Measurements from ENCODE around the gene HMBS.
A peak's percentile ranks its signal among the peaks of the same experiment; 100 is the strongest.

The HMBS gene

GRCh38 chr11:119078675-119079420 lies 5.8 kb upstream of the HMBS start:
- TF ChIP-seq POLR2AphosphoS5 (IDR thresholded peaks at IDR 0.05; ENCODE audit: low read depth, low read length) (no peak), POLR2A (IDR thresholded peaks at IDR 0.05; ENCODE audit: low read depth, low read length) (no peak), TAF1 (IDR thresholded peaks at IDR 0.05; ENCODE audit: borderline replicate concordance, low read depth, low read length) (no peak)
- FAIRE-seq = no peak
- no peak for DNase-seq (ENCODE audit: insufficient read length)

GRCh38 chr11:119081682-119082260 lies 2.9 kb upstream of the HMBS start:
- no peak for TF ChIP-seq POLR2A (IDR thresholded peaks at IDR 0.05; ENCODE audit: low read depth, low read length)
- DNase-seq (ENCODE audit: insufficient read length) (no peak), FAIRE-seq (no peak)

- TF ChIP-seq TAF1 (IDR thresholded peaks at IDR 0.05; ENCODE audit: borderline replicate concordance, low read depth, low read length) = no peak
- TF ChIP-seq POLR2A (IDR thresholded peaks at IDR 0.05; ENCODE audit: low read depth, low read length) = no peak
- no peak for TF ChIP-seq POLR2AphosphoS5 (IDR thresholded peaks at IDR 0.05; ENCODE audit: low read depth, low read length)
- FAIRE-seq (no peak), DNase-seq (ENCODE audit: insufficient read length) (peak; percentile 32)
Measured at GRCh38 chr11:119085437-119085847, 761 bp downstream of the HMBS start.

GRCh38 chr11:119087123-119087522 lies 2.4 kb downstream of the HMBS start:
- FAIRE-seq (no peak), DNase-seq (ENCODE audit: insufficient read length) (no peak)
- no peak for TF ChIP-seq TAF1 (IDR thresholded peaks at IDR 0.05; ENCODE audit: borderline replicate concordance, low read depth, low read length)
- TF ChIP-seq POLR2A (IDR thresholded peaks at IDR 0.05; ENCODE audit: low read depth, low read length) = no peak
- no peak for TF ChIP-seq POLR2AphosphoS5 (IDR thresholded peaks at IDR 0.05; ENCODE audit: low read depth, low read length)

GRCh38 chr11:119087747-119088241 lies 3.1 kb downstream of the HMBS start:
- no peak for DNase-seq (ENCODE audit: insufficient read length)
- no peak for FAIRE-seq
- TF ChIP-seq POLR2A (IDR thresholded peaks at IDR 0.05; ENCODE audit: low read depth, low read length) (no peak), POLR2AphosphoS5 (IDR thresholded peaks at IDR 0.05; ENCODE audit: low read depth, low read length) (no peak), TAF1 (IDR thresholded peaks at IDR 0.05; ENCODE audit: borderline replicate concordance, low read depth, low read length) (no peak)

GRCh38 chr11:119088406-119088805 lies 3.7 kb downstream of the HMBS start:
- FAIRE-seq = no peak
- TF ChIP-seq TAF1 (IDR thresholded peaks at IDR 0.05; ENCODE audit: borderline replicate concordance, low read depth, low read length) = no peak
- TF ChIP-seq POLR2AphosphoS5 (IDR thresholded peaks at IDR 0.05; ENCODE audit: low read depth, low read length) = no peak
- no peak for DNase-seq (ENCODE audit: insufficient read length)

- TF ChIP-seq POLR2A (IDR thresholded peaks at IDR 0.05; ENCODE audit: low read depth, low read length) = no peak
- no peak for TF ChIP-seq POLR2AphosphoS5 (IDR thresholded peaks at IDR 0.05; ENCODE audit: low read depth, low read length)
- no peak for TF ChIP-seq TAF1 (IDR thresholded peaks at IDR 0.05; ENCODE audit: borderline replicate concordance, low read depth, low read length)
- DNase-seq (ENCODE audit: insufficient read length) (no peak), FAIRE-seq (no peak)
Measured at GRCh38 chr11:119089319-119089718, 4.6 kb downstream of the HMBS start.

- no peak for DNase-seq (ENCODE audit: insufficient read length)
- FAIRE-seq = no peak
- TF ChIP-seq POLR2AphosphoS5 (IDR thresholded peaks at IDR 0.05; ENCODE audit: low read depth, low read length) (0 out of 2 replicates have a peak, but pooled peaks have one; percentile 44), POLR2A (IDR thresholded peaks at IDR 0.05; ENCODE audit: low read depth, low read length) (no peak; the same call in 1 of the 2 replicates)
Measured at GRCh38 chr11:119091178-119091577, 6.5 kb downstream of the HMBS start.

GRCh38 chr11:119091966-119092879 lies 7.5 kb downstream of the HMBS start:
- peak; percentile 48 for TF ChIP-seq POLR2A (IDR thresholded peaks at IDR 0.05; ENCODE audit: low read depth, low read length)
- TF ChIP-seq TAF1 (IDR thresholded peaks at IDR 0.05; ENCODE audit: borderline replicate concordance, low read depth, low read length) = no peak
- TF ChIP-seq POLR2AphosphoS5 (IDR thresholded peaks at IDR 0.05; ENCODE audit: low read depth, low read length) = no peak
- FAIRE-seq = peak; percentile 21
- DNase-seq (ENCODE audit: insufficient read length) = no peak

- TF ChIP-seq POLR2AphosphoS5 (IDR thresholded peaks at IDR 0.05; ENCODE audit: low read depth, low read length) (peak; percentile 78), POLR2A (IDR thresholded peaks at IDR 0.05; ENCODE audit: low read depth, low read length) (peak; percentile 59; the same call in 1 of the 2 replicates), TAF1 (IDR thresholded peaks at IDR 0.05; ENCODE audit: borderline replicate concordance, low read depth, low read length) (no peak)
- FAIRE-seq (peak; percentile 60), DNase-seq (ENCODE audit: insufficient read length) (no peak)
Measured at GRCh38 chr11:119092880-119093842, 8.5 kb downstream of the HMBS start.
